Muscle layer of duodenum (tissue), 2 donors: ENCODE measurements around the gene SHC1.
"Not testable (repeated sequence)": the region's sequence is repeated elsewhere in the genome, so short reads cannot be mapped to it uniquely, and the experiment has no call there.

Source experiments
- H3K27ac ChIP-seq: one replicate; pipeline ENCODE4 v1.7.0; 2013; ENCODE audit warnings: mild to moderate bottlenecking, low read length
- H3K27me3 ChIP-seq: one replicate; pipeline ENCODE4 v1.7.0; 2013; ENCODE audit warnings: low read depth, mild to moderate bottlenecking, control low read depth, low read length
- H3K36me3 ChIP-seq, 2 donors: one replicate each; pipeline ENCODE4 v1.7.0; 2013; ENCODE audit warnings: low read length in 2 of 2, control low read depth in 1 of 2, mild to moderate bottlenecking in 1 of 2; ENCODE audit not compliant: insufficient read depth in 2 of 2, control insufficient read depth in 1 of 2
- H3K4me1 ChIP-seq, 2 donors: one replicate each; pipeline ENCODE4 v1.7.0; 2013; ENCODE audit warnings: low read length in 2 of 2, mild to moderate bottlenecking in 2 of 2, control low read depth in 1 of 2, moderate library complexity in 1 of 2; ENCODE audit not compliant: insufficient read depth in 2 of 2, control insufficient read depth in 1 of 2
- H3K4me3 ChIP-seq, 2 donors: one replicate each; pipeline ENCODE4 v1.7.0; 2013; ENCODE audit warnings: low read length in 2 of 2, low read depth in 1 of 2, mild to moderate bottlenecking in 1 of 2
- H3K9me3 ChIP-seq, 2 donors: one replicate each; pipeline ENCODE4 v1.7.0; 2013; ENCODE audit warnings: low read length in 2 of 2, control low read depth in 1 of 2, mild to moderate bottlenecking in 1 of 2; ENCODE audit not compliant: control insufficient read depth in 1 of 2
- donor health status: healthy.

The SHC1 gene

GRCh38 chr1:154999571-155000410 is 29.2 kb upstream of the SHC1 start:
- H3K27me3 ChIP-seq: no peaks in the 10 kb centered on the region
- H3K4me3 ChIP-seq: peak overlapping the region; percentile 59 to 89
- peaks cover 0 to 5% of the 10 kb centered on the region in 2 donors for H3K36me3 ChIP-seq
- H3K9me3 ChIP-seq: no peaks in the 10 kb centered on the region
- H3K4me1 ChIP-seq: peaks cover 4 to 25% of the 10 kb centered on the region in 2 donors
- H3K27ac ChIP-seq: peak overlapping the region; percentile 86

GRCh38 chr1:154998818-154999570 is 28.4 kb upstream of the SHC1 start:
- Histone ChIP-seq H3K27me3 (no peaks in the 10 kb centered on the region), H3K4me1 (peaks cover 4 to 17% of the 10 kb centered on the region in 2 donors), H3K27ac (no peak overlapping the region), H3K9me3 (no peaks in the 10 kb centered on the region), H3K36me3 (peaks cover 0 to 5% of the 10 kb centered on the region in 2 donors), H3K4me3 (peak overlapping the region; percentile 16 to 89)

GRCh38 chr1:154998201-154998780 is 27.7 kb upstream of the SHC1 start:
- Histone ChIP-seq H3K4me1 (peaks cover 4 to 13% of the 10 kb centered on the region in 2 donors), H3K9me3 (no peaks in the 10 kb centered on the region), H3K4me3 (no peak overlapping the region), H3K27ac (no peak overlapping the region), H3K27me3 (no peaks in the 10 kb centered on the region), H3K36me3 (peaks cover 0 to 5% of the 10 kb centered on the region in 2 donors)

GRCh38 chr1:154996966-154997701 is 26.6 kb upstream of the SHC1 start:
- Histone ChIP-seq H3K36me3 (peaks cover 0 to 9% of the 10 kb centered on the region in 2 donors), H3K27ac (no peak overlapping the region), H3K4me3 (no peak overlapping the region), H3K9me3 (no peaks in the 10 kb centered on the region), H3K4me1 (peaks cover 4 to 13% of the 10 kb centered on the region in 2 donors), H3K27me3 (no peaks in the 10 kb centered on the region)

- H3K36me3 ChIP-seq, H3K4me3 ChIP-seq, H3K27ac ChIP-seq, H3K9me3 ChIP-seq, H3K27me3 ChIP-seq: not testable (repeated sequence)
- H3K4me1 ChIP-seq: peaks cover 4 to 13% of the 10 kb centered on the region in 2 donors
Measured at GRCh38 chr1:154995301-154995983, 24.9 kb upstream of the SHC1 start.

- no peaks in the 10 kb centered on the region for H3K27me3 ChIP-seq
- no peaks in the 10 kb centered on the region for H3K9me3 ChIP-seq
- no peak overlapping the region for H3K4me3 ChIP-seq
- H3K36me3 ChIP-seq: peaks cover 0 to 11% of the 10 kb centered on the region in 2 donors
- H3K27ac ChIP-seq: no peak overlapping the region
- peaks cover 4 to 8% of the 10 kb centered on the region in 2 donors for H3K4me1 ChIP-seq
Measured at GRCh38 chr1:154994591-154994990, 24.0 kb upstream of the SHC1 start.

- H3K27ac ChIP-seq: no peak overlapping the region
Measured at GRCh38 chr1:154994269-154994587, 23.7 kb upstream of the SHC1 start.

GRCh38 chr1:154993572-154994268 is 23.2 kb upstream of the SHC1 start, which contains the start of gene LENEP:
TSS of gene LENEP (plus strand) at chr1:154993586. CDS start at chr1:154993608, 22 bp downstream.
- Histone ChIP-seq H3K9me3 (no peaks in the 10 kb centered on the region), H3K27ac (no peak within 1 kb of the TSS), H3K36me3 (peaks cover 5 to 16% of the 10 kb centered on the region in 2 donors), H3K27me3 (no peaks in the 10 kb centered on the region), H3K4me3 (no peak within 1 kb of the TSS), H3K4me1 (peaks cover under 1 to 4% of the 10 kb centered on the region in 2 donors)

More at GRCh38 chr1:154994269-154994587, 23.7 kb upstream of the SHC1 start:
- H3K36me3 ChIP-seq: peaks cover under 1 to 11% of the 10 kb centered on the region in 2 donors
- H3K27me3 ChIP-seq: no peaks in the 10 kb centered on the region
- no peak overlapping the region for H3K4me3 ChIP-seq
- H3K4me1 ChIP-seq: peaks cover 4 to 5% of the 10 kb centered on the region in 2 donors
- H3K9me3 ChIP-seq: no peaks in the 10 kb centered on the region

GRCh38 chr1:154992721-154993571 is 22.4 kb upstream of the SHC1 start:
- no peaks in the 10 kb centered on the region for H3K27me3 ChIP-seq
- peaks cover 0 to 4% of the 10 kb centered on the region in 2 donors for H3K4me1 ChIP-seq
- H3K27ac ChIP-seq: no peak overlapping the region
- peaks cover 13 to 24% of the 10 kb centered on the region in 2 donors for H3K36me3 ChIP-seq
- H3K4me3 ChIP-seq: no peak overlapping the region
- H3K9me3 ChIP-seq: no peaks in the 10 kb centered on the region
